CD14-positive monocyte (primary cell): ENCODE results near the gene SLITRK6. TPM values are rescaled to one million over a fixed set of nuclear protein-coding genes. Genes with fewer than 3 reads are reported as not detected.

Experiments
- DNase-seq, 3 donors: peaks; one replicate each; pipeline ENCODE4 v3.0.0-alpha.2; 2011 to 2022
- H2AFZ ChIP-seq: 2 replicates; pipeline ENCODE4 v1.6.0; 2012; ENCODE audit warnings: mild to moderate bottlenecking, low read depth, low read length, inconsistent platforms; ENCODE audit not compliant: insufficient read depth, poor library complexity, severe bottlenecking
- H3K27ac ChIP-seq, 2 donors: 1 replicate in 1 of 2; 2 replicates in 1 of 2; pipeline ENCODE4 v1.5.1; 2012 to 2013; ENCODE audit warnings: low read length in 2 of 2, control low read depth in 1 of 2, inconsistent platforms in 1 of 2, low read depth in 1 of 2, mild to moderate bottlenecking in 1 of 2
- H3K27me3 ChIP-seq, 2 donors: one replicate each; pipeline versions ENCODE4 v1.6.0 to v1.6.1; 2011 to 2013; ENCODE audit warnings: low read length in 2 of 2; ENCODE audit not compliant: control insufficient read depth in 2 of 2, insufficient read depth in 2 of 2
- H3K36me3 ChIP-seq, 2 donors: replicated peaks in 1 of 2; 1 replicate in 1 of 2; 2 replicates in 1 of 2; pipeline versions ENCODE4 v1.5.1 to v1.6.1; 2012 to 2013; ENCODE audit warnings: low read length in 2 of 2, control low read depth in 1 of 2, inconsistent platforms in 1 of 2, mild to moderate bottlenecking in 1 of 2; ENCODE audit not compliant: insufficient read depth in 2 of 2, control insufficient read depth in 1 of 2
- H3K4me1 ChIP-seq, 2 donors: 1 replicate in 1 of 2; 2 replicates in 1 of 2; pipeline versions ENCODE4 v1.5.1 to v1.6.1; 2012 to 2013; ENCODE audit warnings: low read length in 2 of 2, control low read depth in 1 of 2, inconsistent platforms in 1 of 2, mild to moderate bottlenecking in 1 of 2, moderate library complexity in 1 of 2; ENCODE audit not compliant: insufficient read depth in 2 of 2, control insufficient read depth in 1 of 2
- H3K4me2 ChIP-seq: replicated peaks from 2 replicates; pipeline ENCODE3; 2012; ENCODE audit warnings: low read length, moderate library complexity, mild to moderate bottlenecking; ENCODE audit not compliant: poor library complexity, severe bottlenecking; ENCODE audit errors: extremely low read depth
- H3K4me3 ChIP-seq, 3 experiments: fragments of 200-600 bp in 1 of 3; sonication (generic) in 1 of 3; replicated peaks in 1 of 3; 1 replicate in 2 of 3; 2 replicates in 1 of 3; pipeline ENCODE4 v1.5.1; 2011 to 2013; ENCODE audit warnings: low read length in 3 of 3, mild to moderate bottlenecking in 3 of 3, control low read depth in 2 of 3, low read depth in 2 of 3, inconsistent platforms in 1 of 3, moderate library complexity in 1 of 3
- H3K79me2 ChIP-seq: 2 replicates; pipeline ENCODE4 v1.6.0; 2012; ENCODE audit warnings: mild to moderate bottlenecking, control low read depth, inconsistent platforms, low read length, moderate library complexity; ENCODE audit not compliant: insufficient read depth
- H3K9ac ChIP-seq: 2 replicates; pipeline ENCODE4 v1.6.0; 2017; ENCODE audit warnings: low read length, mild to moderate bottlenecking; ENCODE audit not compliant: insufficient read depth, poor library complexity, severe bottlenecking
- H3K9me3 ChIP-seq, 2 donors: replicated peaks in 1 of 2; 1 replicate in 1 of 2; 2 replicates in 1 of 2; pipeline versions ENCODE4 v1.5.1 to v1.6.1; 2012 to 2013; ENCODE audit warnings: low read length in 2 of 2, control low read depth in 1 of 2; ENCODE audit not compliant: control insufficient read depth in 1 of 2, insufficient read depth in 1 of 2
- H4K20me1 ChIP-seq: 2 replicates; pipeline ENCODE4 v1.6.0; 2012; ENCODE audit warnings: mild to moderate bottlenecking, low read length, control low read depth, moderate library complexity; ENCODE audit not compliant: insufficient read depth
- H3K27ac Mint-ChIP-seq, 7 donors: one replicate each; pipeline ENCODE4 v1.8.0; 2020; ENCODE audit warnings: mild to moderate bottlenecking in 7 of 7, mixed read lengths in 7 of 7, moderate library complexity in 6 of 7, inconsistent platforms in 2 of 7
- H3K27me3 Mint-ChIP-seq, 3 donors: one replicate each; pipeline ENCODE4 v1.8.0; 2021 to 2022; ENCODE audit warnings: low read depth in 3 of 3, mild to moderate bottlenecking in 3 of 3, mixed read lengths in 3 of 3, moderate library complexity in 3 of 3, inconsistent platforms in 1 of 3
- H3K36me3 Mint-ChIP-seq, 2 donors: one replicate each; pipeline ENCODE4 v1.8.0; 2020; ENCODE audit warnings: mixed read lengths in 2 of 2, inconsistent platforms in 1 of 2, mild to moderate bottlenecking in 1 of 2
- H3K4me1 Mint-ChIP-seq: one replicate; pipeline ENCODE4 v1.8.0; 2020; ENCODE audit warnings: mild to moderate bottlenecking, mixed read lengths
- H3K4me3 Mint-ChIP-seq, 2 donors: one replicate each; pipeline ENCODE4 v1.8.0; 2020; ENCODE audit warnings: mild to moderate bottlenecking in 2 of 2, mixed read lengths in 2 of 2, moderate library complexity in 1 of 2
- H3K9me3 Mint-ChIP-seq, 7 donors: one replicate each; pipeline ENCODE4 v1.8.0; 2020 to 2022; ENCODE audit warnings: mixed read lengths in 7 of 7, mild to moderate bottlenecking in 6 of 7, moderate library complexity in 6 of 7, inconsistent platforms in 2 of 7
- CTCF ChIP-seq: fragments of 200-600 bp; IDR thresholded peaks from one replicate; pipeline ENCODE4 v1.8.0; 2022; ENCODE audit warnings: antibody characterized with exemption, mild to moderate bottlenecking
- WGBS: methylation state at CpG from one replicate; pipeline ENCODE4 v1.1.5; 2013; ENCODE audit warnings: missing lambda C conversion rate; ENCODE audit not compliant: insufficient coverage; 5-methylcytosine and 5-hydroxymethylcytosine counted together
- intact Hi-C, 2 donors: fragments of 100-400 bp; cut with micrococcal nuclease; formaldehyde crosslinking; loops; one replicate each; pipeline versions ENCODE4 v1.15.0 to v1.15.1; 2023
- polyA plus RNA-seq, 3 donors: library from polyadenylated mRNA; depleted of rRNA in 1 of 3; unstranded in 2 of 3; stranded (reverse) in 1 of 3; fragments of 300-500 nt in 2 of 3; fragments of >200 nt in 1 of 3; fragmentation: Illumina TruSeq in 2 of 3; gene quantifications; 1 replicate in 2 of 3; 2 replicates in 1 of 3; pipeline ENCODE4 v1.2.3, GENCODE V29; 2012 to 2021

SLITRK6 gene
- polyA plus RNA-seq, 3 donors: not detected

- H3K4me3 ChIP-seq: no peak overlapping the region
- H3K4me1 ChIP-seq: no peaks in the 10 kb centered on the region
- intact Hi-C loops: loop anchor here in 1 of 2 donors (10.0 kb wide), 1 partner anchor 909 kb away; no protein-coding TSS in a partner anchor
- H3K27ac Mint-ChIP-seq: no peak overlapping the region
- H3K9me3 ChIP-seq: no peaks in the 10 kb centered on the region
- peaks cover 0 to 1% (median 0%) of the 10 kb centered on the region in 7 donors for H3K9me3 Mint-ChIP-seq
- no peak overlapping the region for H3K9ac ChIP-seq
- H3K36me3 Mint-ChIP-seq: no peaks in the 10 kb centered on the region
- H3K4me2 ChIP-seq: no peak overlapping the region
- H4K20me1 ChIP-seq: no peaks in the 10 kb centered on the region
- no peak overlapping the region for H3K27ac ChIP-seq
- 94% methylated on average over 4 of the region's 7 CpGs for WGBS
- no peak overlapping the region for H2AFZ ChIP-seq
- H3K4me3 Mint-ChIP-seq: no peak overlapping the region
- H3K4me1 Mint-ChIP-seq: no peaks in the 10 kb centered on the region
- H3K79me2 ChIP-seq: no peaks in the 10 kb centered on the region
- no peaks in the 10 kb centered on the region for H3K27me3 ChIP-seq
- H3K36me3 ChIP-seq: no peaks in the 10 kb centered on the region
- no peak for DNase-seq
- no peaks in the 10 kb centered on the region for H3K27me3 Mint-ChIP-seq
- no peak for TF ChIP-seq CTCF
Measured at GRCh38 chr13:85823832-85824231, 24.6 kb upstream of the SLITRK6 start.

- H3K4me3 ChIP-seq: no peak overlapping the region
- no peaks in the 10 kb centered on the region for H3K36me3 Mint-ChIP-seq
- H3K9ac ChIP-seq: no peak overlapping the region
- H2AFZ ChIP-seq: no peak overlapping the region
- H3K4me1 Mint-ChIP-seq: no peaks in the 10 kb centered on the region
- no peaks in the 10 kb centered on the region for H3K9me3 ChIP-seq
- H3K4me2 ChIP-seq: no peak overlapping the region
- no peak overlapping the region for H3K4me3 Mint-ChIP-seq
- H3K27ac Mint-ChIP-seq: no peak overlapping the region
- H4K20me1 ChIP-seq: no peaks in the 10 kb centered on the region
- no peaks in the 10 kb centered on the region for H3K4me1 ChIP-seq
- no peaks in the 10 kb centered on the region for H3K79me2 ChIP-seq
- H3K9me3 Mint-ChIP-seq: peaks cover 0 to 3% (median 1%) of the 10 kb centered on the region in 7 donors
- no peaks in the 10 kb centered on the region for H3K27me3 ChIP-seq
- H3K36me3 ChIP-seq: no peaks in the 10 kb centered on the region
- H3K27ac ChIP-seq: no peak overlapping the region
- intact Hi-C loops: no loop called here
- WGBS: no CpG with 5 or more reads among the region's 2 CpGs
- no peaks in the 10 kb centered on the region for H3K27me3 Mint-ChIP-seq
- DNase-seq: no peak
- TF ChIP-seq CTCF: no peak
Measured at GRCh38 chr13:85819513-85819912, 20.3 kb upstream of the SLITRK6 start.
